ENCODE data around the gene S100A6.
A peak's percentile ranks its signal among the peaks of the same experiment; 100 is the strongest.

The S100A6 gene

GRCh38 chr1:153503766-153504165, 32.0 kb downstream of the S100A6 start:
- DNase-seq (ENCODE audit: low read depth in 3 of 3): no peak

GRCh38 chr1:153498746-153499145, 37.0 kb downstream of the S100A6 start:
- DNase-seq (ENCODE audit: low read depth in 3 of 3): no peak

GRCh38 chr1:153495536-153495935, 40.3 kb downstream of the S100A6 start:
- DNase-seq (ENCODE audit: low read depth in 3 of 3): no peak

GRCh38 chr1:153494976-153495535, 40.7 kb downstream of the S100A6 start:
- DNase-seq (ENCODE audit: low read depth in 3 of 3): peak; percentile 61 to 70 (median 61)

GRCh38 chr1:153493343-153493960, 42.3 kb downstream of the S100A6 start:
- DNase-seq (ENCODE audit: low read depth in 3 of 3): no peak

- no peak for DNase-seq (ENCODE audit: low read depth in 3 of 3)
These were observed 45.3 kb downstream of the S100A6 start for GRCh38 chr1:153490272-153491051.

GRCh38 chr1:153488731-153489130, 47.1 kb downstream of the S100A6 start:
- no peak for DNase-seq (ENCODE audit: low read depth in 3 of 3)

GRCh38 chr1:153487707-153488106, 48.1 kb downstream of the S100A6 start:
- no peak for DNase-seq (ENCODE audit: low read depth in 3 of 3)

- no peak for DNase-seq (ENCODE audit: low read depth in 3 of 3)
These were observed 49.9 kb downstream of the S100A6 start for GRCh38 chr1:153485863-153486262.
